ENCODE measurements around the gene PSMD7. TPM values are rescaled to one million over a fixed set of nuclear protein-coding genes. Genes with fewer than 3 reads are reported as not detected.
A peak's percentile ranks its signal among the peaks of the same experiment; 100 is the strongest.
"Not testable (repeated sequence)": the region's sequence is repeated elsewhere in the genome, so short reads cannot be mapped to it uniquely, and the experiment has no call there.

PSMD7 gene
- total RNA-seq, 2 experiments from 2014 or later, result 79.9 to 82.3 TPM

GRCh38 chr16:74304835-74305176, 8.2 kb downstream of the PSMD7 start:
- DNase-seq, result no peak
- no peak overlapping the region for H3K27ac Mint-ChIP-seq
- ATAC-seq (ENCODE audit: low read depth), result no peak
- H3K27me3 Mint-ChIP-seq, result no peaks in the 10 kb centered on the region
- peaks cover 14% of the 10 kb centered on the region for H3K36me3 Mint-ChIP-seq
- POLR2A ChIA-PET, result interaction anchor here (2.0 kb wide), 1 partner anchor 8 kb away, joined by 10 read pairs; the partner anchor contains the start of gene PSMD7
- H3K4me3 Mint-ChIP-seq, result no peak overlapping the region
- no peaks in the 10 kb centered on the region for H3K9me3 Mint-ChIP-seq
- peaks cover 6% of the 10 kb centered on the region for H3K4me1 Mint-ChIP-seq

GRCh38 chr16:74305281-74305680, 8.7 kb downstream of the PSMD7 start:
- DNase-seq, result no peak
- POLR2A ChIA-PET, result interaction anchor here (2.0 kb wide), 1 partner anchor 9 kb away, joined by 10 read pairs; the partner anchor contains the start of gene PSMD7
- Mint-ChIP-seq H3K27me3 (no peaks in the 10 kb centered on the region), H3K36me3 (peaks cover 11% of the 10 kb centered on the region), H3K4me1 (peaks cover 4% of the 10 kb centered on the region), H3K4me3 (no peak overlapping the region), H3K9me3 (no peaks in the 10 kb centered on the region), H3K27ac (no peak overlapping the region)
- no peak for ATAC-seq (ENCODE audit: low read depth)

GRCh38 chr16:74305978-74306784, 9.6 kb downstream of the PSMD7 start:
- POLR2A ChIA-PET, result interaction anchor here (2.0 kb wide), 1 partner anchor 10 kb away, joined by 10 read pairs; the partner anchor contains the start of gene PSMD7
- DNase-seq (no peak), ATAC-seq (ENCODE audit: low read depth) (no peak)
- no peak overlapping the region for H3K4me3 Mint-ChIP-seq
- no peaks in the 10 kb centered on the region for H3K9me3 Mint-ChIP-seq
- peaks cover 8% of the 10 kb centered on the region for H3K36me3 Mint-ChIP-seq
- H3K27ac Mint-ChIP-seq, result no peak overlapping the region
- H3K27me3 Mint-ChIP-seq, result no peaks in the 10 kb centered on the region
- peaks cover 4% of the 10 kb centered on the region for H3K4me1 Mint-ChIP-seq

GRCh38 chr16:74307383-74307782, 10.8 kb downstream of the PSMD7 start:
- no peak for DNase-seq
- POLR2A ChIA-PET, result no interaction called here
- Mint-ChIP-seq H3K36me3 (peaks cover 2% of the 10 kb centered on the region), H3K9me3 (no peaks in the 10 kb centered on the region), H3K27ac (no peak overlapping the region), H3K4me3 (no peak overlapping the region), H3K27me3 (no peaks in the 10 kb centered on the region), H3K4me1 (peaks cover 2% of the 10 kb centered on the region)
- no peak for ATAC-seq (ENCODE audit: low read depth)

- Mint-ChIP-seq H3K36me3 (peaks cover 15% of the 10 kb centered on the region), H3K9me3 (no peaks in the 10 kb centered on the region), H3K27ac (no peak overlapping the region), H3K4me3 (no peak overlapping the region), H3K27me3 (no peaks in the 10 kb centered on the region), H3K4me1 (peaks cover 2% of the 10 kb centered on the region)
- POLR2A ChIA-PET, result no interaction called here
- no peak for DNase-seq
- ATAC-seq (ENCODE audit: low read depth), result peak; percentile 50
Measured at GRCh38 chr16:74309789-74310781, 13.5 kb downstream of the PSMD7 start.

DNA sequence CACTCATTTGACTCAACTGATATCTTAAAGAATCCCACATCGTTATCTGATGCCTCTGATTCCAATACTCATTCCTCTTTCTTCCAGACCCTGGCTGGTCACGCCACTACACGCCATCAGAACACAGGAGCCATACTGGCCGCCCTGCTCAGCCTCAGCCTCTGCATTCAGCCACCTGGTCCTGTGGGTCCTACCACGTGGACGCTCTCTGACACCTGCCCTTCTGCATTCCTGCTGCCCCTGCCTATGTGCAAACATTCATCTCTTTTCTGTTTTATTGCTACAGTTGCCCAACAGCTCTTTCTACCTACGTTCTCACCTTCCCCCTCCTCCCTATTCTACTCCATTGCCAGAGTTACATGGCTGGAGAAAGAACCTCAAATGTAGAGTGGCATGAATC, 18.4 kb downstream of the PSMD7 start:
- POLR2A ChIA-PET, result interaction anchor here (1.0 kb wide), 1 partner anchor 9 kb away, joined by 3 read pairs; no protein-coding TSS in a partner anchor
- no peak for DNase-seq
- no peaks in the 10 kb centered on the region for H3K9me3 Mint-ChIP-seq
- H3K4me1 Mint-ChIP-seq, result no peaks in the 10 kb centered on the region
- ATAC-seq (ENCODE audit: low read depth), result no peak
- H3K27me3 Mint-ChIP-seq, result no peaks in the 10 kb centered on the region
- H3K36me3 Mint-ChIP-seq, result peaks cover 21% of the 10 kb centered on the region
- peak overlapping the region; percentile 2 for H3K27ac Mint-ChIP-seq
- no peak overlapping the region for H3K4me3 Mint-ChIP-seq

GRCh38 chr16:74320707-74321106, 24.1 kb downstream of the PSMD7 start:
- Mint-ChIP-seq H3K9me3 (no peaks in the 10 kb centered on the region), H3K27me3 (no peaks in the 10 kb centered on the region), H3K4me1 (no peaks in the 10 kb centered on the region), H3K4me3 (no peak overlapping the region), H3K27ac (no peak overlapping the region), H3K36me3 (peaks cover 7% of the 10 kb centered on the region)
- ATAC-seq (ENCODE audit: low read depth), result no peak
- POLR2A ChIA-PET, result no interaction called here
- DNase-seq, result no peak

DNA sequence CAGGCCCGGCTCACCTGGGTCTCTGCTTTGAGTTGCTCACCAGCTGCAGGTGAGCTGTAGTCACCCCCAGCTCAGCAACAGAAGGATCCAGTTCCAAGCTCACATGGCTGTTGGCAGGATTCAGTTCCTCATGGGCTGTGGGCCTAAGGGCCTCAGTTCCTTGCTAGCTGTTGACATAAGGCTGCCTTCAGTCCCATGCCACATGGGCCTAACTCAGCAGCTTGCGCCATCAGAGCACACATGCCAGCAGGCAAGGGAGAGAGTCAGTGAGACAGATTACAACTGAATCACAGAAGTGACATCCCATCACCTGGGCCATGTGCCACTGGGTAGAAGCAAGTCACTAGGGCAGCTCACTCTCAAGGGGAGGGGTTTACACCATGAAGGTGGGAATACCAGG, 24.7 kb downstream of the PSMD7 start:
- Mint-ChIP-seq H3K36me3 (peaks cover 7% of the 10 kb centered on the region), H3K27ac (no peak overlapping the region), H3K4me3 (no peak overlapping the region), H3K9me3 (no peaks in the 10 kb centered on the region), H3K4me1 (no peaks in the 10 kb centered on the region), H3K27me3 (no peaks in the 10 kb centered on the region)
- ATAC-seq (ENCODE audit: low read depth) (no peak), DNase-seq (no peak)
- POLR2A ChIA-PET, result no interaction called here

DNA sequence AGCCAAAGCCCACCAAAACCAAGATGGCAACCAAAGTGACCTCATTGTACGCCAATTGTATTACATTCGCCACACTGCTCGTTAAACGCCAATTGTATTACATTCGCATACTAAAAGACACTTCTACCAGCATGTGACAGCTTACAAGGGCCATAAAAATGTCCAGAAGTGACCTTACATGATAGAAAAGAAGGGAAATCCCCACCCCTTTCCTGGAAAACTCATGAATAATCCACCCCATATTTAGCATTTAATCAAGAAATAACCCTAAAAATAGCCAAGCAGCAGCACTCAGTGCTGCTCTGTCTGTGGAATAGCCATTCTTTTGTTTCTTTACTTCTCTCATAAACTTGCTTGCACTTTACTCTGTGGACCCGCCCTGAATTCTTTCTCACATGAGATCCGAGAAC, 25.7 kb downstream of the PSMD7 start:
- no peak for ATAC-seq (ENCODE audit: low read depth)
- H3K4me1 Mint-ChIP-seq, result no peaks in the 10 kb centered on the region
- POLR2A ChIA-PET, result no interaction called here
- H3K36me3 Mint-ChIP-seq, result peaks cover 11% of the 10 kb centered on the region
- no peaks in the 10 kb centered on the region for H3K9me3 Mint-ChIP-seq
- H3K4me3 Mint-ChIP-seq, result no peak overlapping the region
- H3K27me3 Mint-ChIP-seq, result no peaks in the 10 kb centered on the region
- no peak overlapping the region for H3K27ac Mint-ChIP-seq
- DNase-seq, result no peak

DNA sequence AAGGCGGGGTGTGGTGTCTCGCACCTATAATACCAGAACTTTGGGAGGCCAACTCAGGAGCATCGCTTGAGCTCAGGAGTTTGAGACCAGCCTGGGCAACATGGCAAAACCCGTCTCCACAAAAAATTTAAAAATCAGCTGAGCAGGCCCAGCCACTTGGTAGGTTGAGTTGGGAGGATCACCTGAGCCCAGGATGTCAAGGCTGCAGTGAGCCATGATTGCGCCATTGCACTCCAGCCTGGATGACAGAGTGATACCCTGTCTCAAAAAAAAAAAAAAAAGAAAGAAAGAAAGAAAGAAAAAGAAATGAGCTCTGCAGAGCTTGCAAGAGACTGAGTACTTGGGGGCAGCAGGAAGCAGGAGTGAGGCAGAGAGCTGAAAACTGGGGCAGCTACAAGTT, 28.2 kb downstream of the PSMD7 start:
- H3K4me3 Mint-ChIP-seq; H3K27ac Mint-ChIP-seq; H3K27me3 Mint-ChIP-seq; H3K4me1 Mint-ChIP-seq; DNase-seq; POLR2A ChIA-PET; H3K9me3 Mint-ChIP-seq; ATAC-seq (ENCODE audit: low read depth): not testable (repeated sequence)
- peaks cover 12% of the 10 kb centered on the region for H3K36me3 Mint-ChIP-seq

- Mint-ChIP-seq H3K4me3 (no peak overlapping the region), H3K9me3 (no peaks in the 10 kb centered on the region), H3K27ac (no peak overlapping the region), H3K36me3 (peaks cover 12% of the 10 kb centered on the region), H3K4me1 (no peaks in the 10 kb centered on the region), H3K27me3 (no peaks in the 10 kb centered on the region)
- ATAC-seq (ENCODE audit: low read depth), result no peak
- DNase-seq, result no peak
- POLR2A ChIA-PET, result no interaction called here
Measured at GRCh38 chr16:74325641-74326040, 29.0 kb downstream of the PSMD7 start.

DNA sequence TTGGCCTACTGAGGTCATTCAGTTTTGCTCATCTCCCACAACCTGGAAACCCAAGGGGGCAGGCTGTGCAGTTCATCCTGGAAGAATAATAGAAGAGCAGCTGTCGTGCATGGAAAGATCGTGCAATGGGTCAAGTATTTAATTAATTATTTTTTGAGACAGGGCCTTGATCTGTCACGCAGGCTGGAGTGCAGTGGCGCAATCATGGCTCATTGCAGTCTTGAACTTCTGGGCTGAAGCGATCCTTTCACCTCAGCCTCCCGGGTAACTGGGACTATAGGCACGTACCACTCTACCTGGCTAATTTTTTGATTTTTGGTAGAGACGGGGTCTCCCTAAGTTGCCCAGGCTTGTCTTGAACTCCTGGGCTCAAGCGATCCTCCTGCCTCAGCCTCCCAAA, 31.7 kb downstream of the PSMD7 start:
- H3K4me1 Mint-ChIP-seq; H3K27ac Mint-ChIP-seq; ATAC-seq (ENCODE audit: low read depth); H3K27me3 Mint-ChIP-seq; H3K9me3 Mint-ChIP-seq; H3K4me3 Mint-ChIP-seq; DNase-seq; POLR2A ChIA-PET: not testable (repeated sequence)
- H3K36me3 Mint-ChIP-seq, result peaks cover 11% of the 10 kb centered on the region

GRCh38 chr16:74332469-74332868, 35.9 kb downstream of the PSMD7 start:
- H3K4me1 Mint-ChIP-seq; H3K27me3 Mint-ChIP-seq; ATAC-seq (ENCODE audit: low read depth); DNase-seq; H3K27ac Mint-ChIP-seq; POLR2A ChIA-PET; H3K4me3 Mint-ChIP-seq; H3K9me3 Mint-ChIP-seq: not testable (repeated sequence)
- peaks cover 15% of the 10 kb centered on the region for H3K36me3 Mint-ChIP-seq

Measured in activated naive CD8-positive, alpha-beta T cell treated with anti-CD3 and anti-CD28 coated beads, Interleukin-2, amount 10 ng/mL, durations not matched to agents 7 days and 5 days (primary cell).